ENCODE data around the gene NOP9.

The NOP9 gene

DNA sequence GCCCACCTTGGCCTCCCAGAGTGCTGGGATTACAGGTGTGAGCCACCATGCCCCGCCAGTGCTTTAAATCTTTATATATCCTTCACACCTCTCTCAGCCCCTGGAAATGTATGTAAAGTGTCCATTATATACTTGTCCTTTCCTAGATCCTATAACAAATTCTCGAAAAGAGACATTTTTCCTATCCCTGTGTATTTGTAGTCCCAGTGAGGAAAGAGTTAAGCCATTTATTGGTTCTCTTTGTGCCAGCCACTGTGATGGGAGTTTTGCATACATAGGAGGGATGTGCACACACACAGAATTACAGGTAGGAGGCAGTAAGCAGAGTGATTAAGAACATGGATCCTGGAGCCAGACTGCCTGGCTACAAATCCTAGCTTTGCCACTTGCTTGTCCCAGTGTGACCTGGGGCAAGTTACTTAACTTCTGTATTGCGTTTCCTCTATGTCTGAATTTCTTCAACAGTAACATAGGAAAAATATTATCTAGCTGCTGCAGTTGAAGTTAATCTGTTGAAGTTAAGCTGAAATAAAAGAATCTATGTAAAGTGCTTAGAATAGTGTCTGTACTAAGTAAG lies 26.1 kb upstream of the NOP9 start:
- no peak for ATAC-seq
- TF ChIP-seq OSR1 (CRISPR knock-in tag; IDR thresholded peaks at IDR 0.05): no peak

DNA sequence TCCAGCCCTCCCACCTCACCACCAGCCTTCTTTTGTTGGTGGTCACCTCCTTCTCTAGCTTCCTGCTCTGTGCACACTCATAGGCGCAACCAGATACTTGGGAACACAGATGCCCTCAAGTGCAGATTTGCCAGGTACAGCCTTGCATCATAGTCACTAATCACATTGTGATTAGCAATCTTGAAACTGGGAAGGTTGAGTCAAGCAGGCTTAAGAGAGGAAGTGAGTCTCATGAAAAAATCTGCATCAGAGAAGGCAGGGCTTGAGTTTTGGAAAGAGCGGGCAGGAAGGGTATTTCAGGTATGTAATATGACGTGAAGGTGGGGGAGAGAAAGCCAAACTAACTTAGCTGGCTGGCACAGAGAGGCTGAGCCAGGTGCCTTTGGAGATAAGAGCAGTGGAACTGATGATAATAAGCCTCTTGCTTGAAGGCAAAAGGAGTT lies 25.5 kb upstream of the NOP9 start:
- TF ChIP-seq ZNF70 (CRISPR knock-in tag; IDR thresholded peaks at IDR 0.05) (no peak), BACH2 (CRISPR knock-in tag; IDR thresholded peaks at IDR 0.05; ENCODE audit: borderline replicate concordance) (no peak), ESRRG (CRISPR knock-in tag; IDR thresholded peaks at IDR 0.05) (no peak), OSR1 (CRISPR knock-in tag; IDR thresholded peaks at IDR 0.05) (no peak), TCF4 (CRISPR knock-in tag; IDR thresholded peaks at IDR 0.05; ENCODE audit: borderline replicate concordance) (no peak)
- no peak for ATAC-seq

DNA sequence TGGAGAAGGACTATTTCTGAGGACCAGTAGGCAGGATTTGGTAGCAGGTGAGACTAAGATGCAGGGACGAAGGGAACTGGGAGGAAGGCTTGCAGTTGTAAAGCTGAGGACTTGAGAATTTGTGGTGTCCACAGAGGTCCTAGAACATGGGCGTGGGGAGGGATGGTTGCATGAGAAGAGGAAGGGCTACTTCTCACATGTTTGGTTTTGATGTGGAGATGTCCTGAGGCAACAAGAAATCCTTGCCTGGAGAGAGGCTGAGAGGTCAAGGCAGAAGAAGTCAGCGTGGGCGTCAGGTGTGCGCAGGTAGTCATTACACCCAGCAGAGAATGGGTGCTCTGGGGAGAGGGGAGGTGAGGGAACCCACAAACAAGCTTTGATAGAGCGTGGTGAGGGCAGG lies 22.6 kb upstream of the NOP9 start:
- no peak for ATAC-seq
- no peak for TF ChIP-seq TCF4 (CRISPR knock-in tag; IDR thresholded peaks at IDR 0.05; ENCODE audit: borderline replicate concordance)
- TF ChIP-seq ESRRG (CRISPR knock-in tag; IDR thresholded peaks at IDR 0.05): no peak
- TF ChIP-seq ZNF8 (CRISPR knock-in tag; IDR thresholded peaks at IDR 0.05): no peak

DNA sequence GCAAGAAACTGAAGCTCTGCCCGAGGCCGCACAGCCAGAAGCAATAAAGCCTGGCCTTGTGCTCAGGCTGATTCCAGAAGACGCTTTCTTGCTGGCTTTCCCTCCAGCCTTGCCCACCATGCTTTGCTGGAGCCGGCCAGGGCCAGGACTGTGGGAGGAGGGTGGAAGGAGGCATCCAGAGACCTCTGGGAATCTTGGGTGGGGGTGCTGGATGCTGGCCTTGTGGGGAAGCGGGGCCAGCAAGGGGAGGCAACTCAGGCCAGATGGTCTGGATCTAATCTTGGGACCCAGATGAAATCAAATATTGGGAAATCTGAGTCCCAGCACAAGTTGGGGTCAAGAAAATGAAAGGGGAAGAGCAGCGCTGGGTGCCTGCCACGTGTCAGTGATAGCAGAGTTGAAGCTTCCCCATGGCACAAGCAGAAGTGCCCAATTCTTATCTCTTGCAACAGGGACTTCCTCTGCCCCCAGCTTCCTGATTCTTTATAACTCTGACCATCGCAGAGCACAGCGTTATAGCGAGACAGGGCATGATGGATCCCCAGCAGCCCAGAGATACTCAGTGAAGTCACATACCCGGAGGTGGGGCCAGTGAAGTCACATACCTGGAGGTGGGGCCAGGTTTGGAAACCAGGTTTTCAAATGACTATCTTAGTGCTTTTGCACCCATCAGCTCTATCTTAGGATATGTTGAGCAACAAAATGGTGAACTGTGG lies 21.9 kb upstream of the NOP9 start:
- ATAC-seq: no peak

DNA sequence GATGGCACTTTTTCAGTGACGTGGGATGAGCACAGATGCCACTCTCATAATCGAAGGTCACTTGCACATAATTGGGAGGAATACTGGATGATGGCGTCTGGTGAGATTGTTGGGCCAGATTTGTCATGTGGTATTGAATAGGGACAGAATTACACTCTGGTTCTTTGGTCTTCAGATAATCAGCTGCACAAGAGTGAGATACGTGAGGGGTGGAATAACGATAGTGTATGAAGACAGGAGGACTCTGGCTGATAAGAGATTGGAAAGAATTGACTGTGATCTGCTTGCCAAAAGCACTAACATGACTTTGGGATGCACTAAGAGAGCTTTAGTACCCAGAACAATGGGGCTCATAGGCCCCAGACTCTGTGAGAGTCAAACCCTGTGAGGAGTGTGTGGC lies 21.2 kb upstream of the NOP9 start:
- TF ChIP-seq, protein P1, sequence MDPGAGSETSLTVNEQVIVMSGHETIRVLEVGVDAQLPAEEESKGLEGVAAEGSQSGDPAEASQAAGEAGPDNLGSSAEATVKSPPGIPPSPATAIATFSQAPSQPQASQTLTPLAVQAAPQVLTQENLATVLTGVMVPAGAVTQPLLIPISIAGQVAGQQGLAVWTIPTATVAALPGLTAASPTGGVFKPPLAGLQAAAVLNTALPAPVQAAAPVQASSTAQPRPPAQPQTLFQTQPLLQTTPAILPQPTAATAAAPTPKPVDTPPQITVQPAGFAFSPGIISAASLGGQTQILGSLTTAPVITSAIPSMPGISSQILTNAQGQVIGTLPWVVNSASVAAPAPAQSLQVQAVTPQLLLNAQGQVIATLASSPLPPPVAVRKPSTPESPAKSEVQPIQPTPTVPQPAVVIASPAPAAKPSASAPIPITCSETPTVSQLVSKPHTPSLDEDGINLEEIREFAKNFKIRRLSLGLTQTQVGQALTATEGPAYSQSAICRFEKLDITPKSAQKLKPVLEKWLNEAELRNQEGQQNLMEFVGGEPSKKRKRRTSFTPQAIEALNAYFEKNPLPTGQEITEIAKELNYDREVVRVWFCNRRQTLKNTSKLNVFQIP (CRISPR knock-in tag; IDR thresholded peaks at IDR 0.05; ENCODE audit: borderline replicate concordance, low read depth): no peak
- TF ChIP-seq ZFP3 (CRISPR knock-in tag; IDR thresholded peaks at IDR 0.05): no peak
- TF ChIP-seq ZC3H10 (CRISPR knock-in tag; IDR thresholded peaks at IDR 0.05): no peak
- TF ChIP-seq, protein P2, sequence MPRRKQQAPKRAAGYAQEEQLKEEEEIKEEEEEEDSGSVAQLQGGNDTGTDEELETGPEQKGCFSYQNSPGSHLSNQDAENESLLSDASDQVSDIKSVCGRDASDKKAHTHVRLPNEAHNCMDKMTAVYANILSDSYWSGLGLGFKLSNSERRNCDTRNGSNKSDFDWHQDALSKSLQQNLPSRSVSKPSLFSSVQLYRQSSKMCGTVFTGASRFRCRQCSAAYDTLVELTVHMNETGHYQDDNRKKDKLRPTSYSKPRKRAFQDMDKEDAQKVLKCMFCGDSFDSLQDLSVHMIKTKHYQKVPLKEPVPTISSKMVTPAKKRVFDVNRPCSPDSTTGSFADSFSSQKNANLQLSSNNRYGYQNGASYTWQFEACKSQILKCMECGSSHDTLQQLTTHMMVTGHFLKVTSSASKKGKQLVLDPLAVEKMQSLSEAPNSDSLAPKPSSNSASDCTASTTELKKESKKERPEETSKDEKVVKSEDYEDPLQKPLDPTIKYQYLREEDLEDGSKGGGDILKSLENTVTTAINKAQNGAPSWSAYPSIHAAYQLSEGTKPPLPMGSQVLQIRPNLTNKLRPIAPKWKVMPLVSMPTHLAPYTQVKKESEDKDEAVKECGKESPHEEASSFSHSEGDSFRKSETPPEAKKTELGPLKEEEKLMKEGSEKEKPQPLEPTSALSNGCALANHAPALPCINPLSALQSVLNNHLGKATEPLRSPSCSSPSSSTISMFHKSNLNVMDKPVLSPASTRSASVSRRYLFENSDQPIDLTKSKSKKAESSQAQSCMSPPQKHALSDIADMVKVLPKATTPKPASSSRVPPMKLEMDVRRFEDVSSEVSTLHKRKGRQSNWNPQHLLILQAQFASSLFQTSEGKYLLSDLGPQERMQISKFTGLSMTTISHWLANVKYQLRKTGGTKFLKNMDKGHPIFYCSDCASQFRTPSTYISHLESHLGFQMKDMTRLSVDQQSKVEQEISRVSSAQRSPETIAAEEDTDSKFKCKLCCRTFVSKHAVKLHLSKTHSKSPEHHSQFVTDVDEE (CRISPR knock-in tag; IDR thresholded peaks at IDR 0.05): no peak
- no peak for TF ChIP-seq OSR1 (CRISPR knock-in tag; IDR thresholded peaks at IDR 0.05)
- no peak for TF ChIP-seq TCF4 (CRISPR knock-in tag; IDR thresholded peaks at IDR 0.05; ENCODE audit: borderline replicate concordance)
- TF ChIP-seq, protein P3, sequence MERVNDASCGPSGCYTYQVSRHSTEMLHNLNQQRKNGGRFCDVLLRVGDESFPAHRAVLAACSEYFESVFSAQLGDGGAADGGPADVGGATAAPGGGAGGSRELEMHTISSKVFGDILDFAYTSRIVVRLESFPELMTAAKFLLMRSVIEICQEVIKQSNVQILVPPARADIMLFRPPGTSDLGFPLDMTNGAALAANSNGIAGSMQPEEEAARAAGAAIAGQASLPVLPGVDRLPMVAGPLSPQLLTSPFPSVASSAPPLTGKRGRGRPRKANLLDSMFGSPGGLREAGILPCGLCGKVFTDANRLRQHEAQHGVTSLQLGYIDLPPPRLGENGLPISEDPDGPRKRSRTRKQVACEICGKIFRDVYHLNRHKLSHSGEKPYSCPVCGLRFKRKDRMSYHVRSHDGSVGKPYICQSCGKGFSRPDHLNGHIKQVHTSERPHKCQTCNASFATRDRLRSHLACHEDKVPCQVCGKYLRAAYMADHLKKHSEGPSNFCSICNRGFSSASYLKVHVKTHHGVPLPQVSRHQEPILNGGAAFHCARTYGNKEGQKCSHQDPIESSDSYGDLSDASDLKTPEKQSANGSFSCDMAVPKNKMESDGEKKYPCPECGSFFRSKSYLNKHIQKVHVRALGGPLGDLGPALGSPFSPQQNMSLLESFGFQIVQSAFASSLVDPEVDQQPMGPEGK (CRISPR knock-in tag; IDR thresholded peaks at IDR 0.05; ENCODE audit: borderline replicate concordance): no peak
- no peak for TF ChIP-seq BACH2 (CRISPR knock-in tag; IDR thresholded peaks at IDR 0.05; ENCODE audit: borderline replicate concordance)
- no peak for TF ChIP-seq SNAI2 (CRISPR knock-in tag; IDR thresholded peaks at IDR 0.05)
- TF ChIP-seq ARNTL (CRISPR knock-in tag; IDR thresholded peaks at IDR 0.05; ENCODE audit: borderline replicate concordance, low read depth): no peak
- TF ChIP-seq, protein P4, sequence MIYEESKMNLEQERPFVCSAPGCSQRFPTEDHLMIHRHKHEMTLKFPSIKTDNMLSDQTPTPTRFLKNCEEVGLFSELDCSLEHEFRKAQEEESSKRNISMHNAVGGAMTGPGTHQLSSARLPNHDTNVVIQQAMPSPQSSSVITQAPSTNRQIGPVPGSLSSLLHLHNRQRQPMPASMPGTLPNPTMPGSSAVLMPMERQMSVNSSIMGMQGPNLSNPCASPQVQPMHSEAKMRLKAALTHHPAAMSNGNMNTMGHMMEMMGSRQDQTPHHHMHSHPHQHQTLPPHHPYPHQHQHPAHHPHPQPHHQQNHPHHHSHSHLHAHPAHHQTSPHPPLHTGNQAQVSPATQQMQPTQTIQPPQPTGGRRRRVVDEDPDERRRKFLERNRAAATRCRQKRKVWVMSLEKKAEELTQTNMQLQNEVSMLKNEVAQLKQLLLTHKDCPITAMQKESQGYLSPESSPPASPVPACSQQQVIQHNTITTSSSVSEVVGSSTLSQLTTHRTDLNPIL (CRISPR knock-in tag; IDR thresholded peaks at IDR 0.05; ENCODE audit: low read depth): no peak
- no peak for ATAC-seq

More for the DNA sequence above, 21.9 kb upstream of the NOP9 start:
- TF ChIP-seq TOX (CRISPR knock-in tag; IDR thresholded peaks at IDR 0.05; ENCODE audit: borderline replicate concordance) (no peak), ZNF70 (CRISPR knock-in tag; IDR thresholded peaks at IDR 0.05) (no peak), ZC3H10 (CRISPR knock-in tag; IDR thresholded peaks at IDR 0.05) (no peak), ESRRG (CRISPR knock-in tag; IDR thresholded peaks at IDR 0.05) (no peak), RARB (CRISPR knock-in tag; IDR thresholded peaks at IDR 0.05) (no peak), OSR1 (CRISPR knock-in tag; IDR thresholded peaks at IDR 0.05) (no peak), PPARA (CRISPR knock-in tag; IDR thresholded peaks at IDR 0.05; ENCODE audit: borderline replicate concordance) (no peak), ZFP3 (CRISPR knock-in tag; IDR thresholded peaks at IDR 0.05) (no peak), ISL1 (CRISPR knock-in tag; IDR thresholded peaks at IDR 0.05) (no peak), ZFP30 (CRISPR knock-in tag; IDR thresholded peaks at IDR 0.05) (no peak)

Measured in SK-N-SH treated with all-trans-retinoic acid at 6 μM for 48 hours (cell line).